Sigmoid colon (tissue), 4 donors: ENCODE measurements around the gene SHISA3.

Experiments used
- CTCF ChIP-seq, 4 experiments: fragments of 450-650 bp in 3 of 4; fragments of 200-600 bp in 1 of 4; IDR thresholded peaks; one replicate each; pipeline ENCODE4 v1.5.1; 2016 to 2019; ENCODE audit warnings: antibody characterized with exemption in 4 of 4, mild to moderate bottlenecking in 3 of 4, moderate library complexity in 2 of 4
- EP300 ChIP-seq, 4 donors: sonication (generic); formaldehyde crosslinking; IDR thresholded peaks; one replicate each; pipeline ENCODE4 v1.6.1; 2017; ENCODE audit warnings: antibody characterized with exemption in 4 of 4
- POLR2A ChIP-seq, 2 donors: fragments of 450-650 bp; IDR thresholded peaks; one replicate each; pipeline ENCODE4 v1.6.1; 2016; ENCODE audit warnings: antibody characterized with exemption in 2 of 2, mild to moderate bottlenecking in 2 of 2, moderate library complexity in 2 of 2
- POLR2AphosphoS5 ChIP-seq, 4 donors: sonication (generic); formaldehyde crosslinking; IDR thresholded peaks; one replicate each; pipeline ENCODE4 v1.6.1; 2017; ENCODE audit warnings: antibody characterized with exemption in 4 of 4

GRCh38 chr4:42360256-42360669 is 37.0 kb upstream of the SHISA3 start:
- no peak for TF ChIP-seq CTCF (IDR thresholded peaks at IDR 0.05)
- TF ChIP-seq POLR2A (IDR thresholded peaks at IDR 0.05): no peak
- no peak for TF ChIP-seq EP300 (IDR thresholded peaks at IDR 0.05)
- no peak for TF ChIP-seq POLR2AphosphoS5 (IDR thresholded peaks at IDR 0.05)
